ENCODE results near the gene CCND1.

Gene CCND1

DNA sequence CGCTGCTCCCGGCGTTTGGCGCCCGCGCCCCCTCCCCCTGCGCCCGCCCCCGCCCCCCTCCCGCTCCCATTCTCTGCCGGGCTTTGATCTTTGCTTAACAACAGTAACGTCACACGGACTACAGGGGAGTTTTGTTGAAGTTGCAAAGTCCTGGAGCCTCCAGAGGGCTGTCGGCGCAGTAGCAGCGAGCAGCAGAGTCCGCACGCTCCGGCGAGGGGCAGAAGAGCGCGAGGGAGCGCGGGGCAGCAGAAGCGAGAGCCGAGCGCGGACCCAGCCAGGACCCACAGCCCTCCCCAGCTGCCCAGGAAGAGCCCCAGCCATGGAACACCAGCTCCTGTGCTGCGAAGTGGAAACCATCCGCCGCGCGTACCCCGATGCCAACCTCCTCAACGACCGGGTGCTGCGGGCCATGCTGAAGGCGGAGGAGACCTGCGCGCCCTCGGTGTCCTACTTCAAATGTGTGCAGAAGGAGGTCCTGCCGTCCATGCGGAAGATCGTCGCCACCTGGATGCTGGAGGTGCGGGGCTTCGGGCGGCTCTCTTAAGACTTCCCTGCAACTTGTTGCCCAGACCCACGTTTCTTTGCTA, at the start of gene CCND1:
TSS of gene CCND1 (plus strand) at position 162 of the 587 bp plus-strand sequence. CDS start at position 320, 158 bp downstream.
- peak; percentile 95 for DNase-seq (ENCODE audit: low spot score)

DNA sequence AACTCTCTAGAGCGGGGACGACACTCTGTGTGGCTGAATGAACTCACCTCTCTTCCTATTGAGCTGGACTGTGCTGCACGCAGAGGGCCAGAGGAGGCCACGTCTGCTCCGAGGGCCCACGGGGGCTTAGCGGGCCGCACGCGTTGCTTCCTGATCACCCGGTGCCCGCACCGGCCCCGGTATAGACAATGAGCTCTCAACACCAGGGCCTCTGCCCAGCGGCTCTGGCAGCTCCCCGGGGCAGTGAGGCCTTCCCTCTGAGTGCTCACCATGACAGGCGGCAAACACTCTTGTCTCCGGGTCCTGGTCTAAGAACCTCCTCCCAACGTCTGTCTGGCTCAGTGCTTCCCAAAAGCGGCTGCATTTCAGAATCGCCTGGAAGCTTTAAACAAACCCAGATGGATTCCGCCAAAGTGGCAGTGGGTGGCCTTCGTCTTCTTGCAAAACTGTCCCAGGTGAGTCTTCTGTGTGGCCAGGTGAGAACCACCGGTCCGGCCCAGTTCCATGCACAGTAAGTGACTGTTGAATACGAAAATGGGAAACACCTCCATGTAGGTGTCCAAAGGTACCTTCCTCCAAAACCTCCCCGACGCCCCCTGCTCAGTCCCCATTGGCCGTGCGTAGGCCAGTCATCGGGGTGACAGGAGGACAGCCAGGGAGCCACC, 47.8 kb upstream of the CCND1 start:
- DNase-seq (ENCODE audit: low spot score) = no peak

DNA sequence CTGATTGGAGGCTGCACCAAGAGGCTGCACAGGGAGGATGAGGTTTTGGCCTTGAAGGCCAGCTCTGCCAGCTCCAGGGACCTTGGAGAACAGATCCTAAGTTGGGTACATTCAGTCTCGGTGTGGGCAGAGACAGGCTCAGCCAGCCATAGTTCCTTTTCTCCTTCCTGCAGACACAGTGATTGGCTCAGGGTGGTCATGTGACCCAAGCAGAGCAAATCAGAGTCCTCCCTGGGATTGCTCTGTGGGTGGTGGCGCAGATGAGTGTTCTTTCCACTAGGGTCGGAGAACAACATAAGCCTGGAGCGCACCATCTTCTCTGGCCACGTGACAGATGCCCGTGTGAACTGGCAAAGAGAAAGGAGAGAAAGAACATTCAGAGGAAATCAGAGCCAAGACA, 47.1 kb upstream of the CCND1 start:
- DNase-seq (ENCODE audit: low spot score) = no peak

DNA sequence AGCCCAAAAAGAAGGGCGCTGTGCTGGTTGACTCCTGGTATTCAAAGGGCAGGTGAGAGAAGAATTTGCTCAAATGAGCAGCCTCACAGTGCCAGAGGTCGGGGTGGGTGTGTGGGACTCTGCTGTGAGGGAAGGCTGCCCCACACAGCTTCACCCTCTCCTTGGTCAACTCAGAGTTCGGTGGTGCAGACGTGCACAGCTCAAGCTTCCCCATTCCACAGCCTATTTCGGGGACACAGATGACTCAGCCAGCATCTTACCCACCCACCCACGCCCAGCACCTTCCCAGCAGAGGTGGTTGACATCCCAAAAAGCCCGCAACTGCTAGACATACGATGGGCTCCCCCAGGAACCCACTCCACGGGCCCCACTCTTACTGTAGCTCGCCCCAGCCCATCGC, 46.5 kb upstream of the CCND1 start:
- DNase-seq (ENCODE audit: low spot score) = no peak

DNA sequence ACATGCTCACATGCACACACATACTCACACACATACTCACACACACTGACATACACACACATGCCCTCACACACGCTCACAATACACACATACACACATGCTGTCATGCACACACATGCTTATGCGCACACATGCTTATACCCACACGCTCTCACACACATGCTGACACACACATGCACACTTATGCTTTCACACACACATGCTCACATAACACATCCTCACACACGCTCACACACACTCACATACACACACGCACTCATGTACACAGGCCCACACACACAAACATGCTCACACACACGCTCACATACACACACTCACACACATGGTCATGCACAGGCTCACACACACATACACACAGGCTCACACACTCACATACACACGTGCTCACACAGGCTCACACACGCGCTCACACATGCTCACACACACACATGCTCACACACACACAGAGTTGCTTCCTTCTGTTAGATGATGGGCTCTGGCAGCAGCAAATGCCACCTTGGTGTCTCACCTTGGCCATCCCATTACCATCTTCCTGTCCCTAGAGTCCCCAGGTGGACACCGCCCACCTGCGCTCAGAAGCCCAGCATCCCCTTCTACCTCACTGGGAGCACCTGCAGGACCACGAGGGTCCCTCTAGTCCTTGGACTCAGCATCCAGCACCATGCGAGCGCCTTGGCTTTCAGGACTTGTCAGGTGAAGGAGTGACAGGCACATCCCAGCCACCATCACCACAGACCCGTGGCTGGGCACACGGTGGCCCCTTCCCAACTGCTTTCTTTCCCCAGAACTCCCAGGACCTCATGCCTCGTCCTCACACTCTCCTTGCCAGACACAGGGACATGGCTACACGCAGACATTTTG, 44.9 kb upstream of the CCND1 start:
- no peak for DNase-seq (ENCODE audit: low spot score)

DNA sequence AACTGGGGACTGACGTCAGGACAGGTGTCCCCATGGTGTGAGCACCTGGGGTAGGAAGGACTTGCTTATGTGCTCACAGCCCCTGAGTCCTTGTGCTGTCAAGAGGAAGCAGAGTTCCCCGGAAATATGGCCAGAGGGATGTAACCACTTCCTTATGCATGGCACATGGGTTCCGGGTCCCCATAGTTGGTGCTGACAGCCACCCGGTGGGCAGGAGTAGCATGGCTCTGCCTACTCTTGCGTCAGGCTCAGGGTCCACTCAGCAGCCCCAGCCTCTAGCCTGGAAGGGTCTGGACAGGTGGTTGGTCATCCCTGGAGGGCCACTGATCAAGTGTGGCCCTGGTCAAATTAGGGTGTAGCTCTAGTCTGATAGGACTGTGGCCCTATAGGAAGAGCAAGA, 42.8 kb upstream of the CCND1 start:
- DNase-seq (ENCODE audit: low spot score) = peak; percentile 19

DNA sequence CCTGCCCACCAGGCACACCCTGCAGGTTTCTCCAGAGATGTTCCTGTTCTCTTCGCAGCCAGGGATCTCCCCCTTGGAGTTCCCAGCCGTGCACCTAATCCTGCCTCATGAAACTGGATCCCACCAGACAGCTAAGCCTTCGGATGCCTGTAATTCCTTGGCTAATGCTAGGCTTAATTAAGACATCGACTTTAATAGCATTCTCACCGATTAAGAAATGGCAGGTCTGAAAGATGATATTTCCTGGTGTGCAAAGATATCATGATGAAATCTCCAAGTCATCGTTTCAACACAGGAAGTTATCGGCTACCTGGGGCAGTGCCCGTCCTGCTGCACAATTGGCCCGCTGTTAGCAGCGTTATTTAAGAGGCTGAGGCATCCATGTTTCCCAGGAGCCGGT, 41.5 kb upstream of the CCND1 start:
- no peak for DNase-seq (ENCODE audit: low spot score)

DNA sequence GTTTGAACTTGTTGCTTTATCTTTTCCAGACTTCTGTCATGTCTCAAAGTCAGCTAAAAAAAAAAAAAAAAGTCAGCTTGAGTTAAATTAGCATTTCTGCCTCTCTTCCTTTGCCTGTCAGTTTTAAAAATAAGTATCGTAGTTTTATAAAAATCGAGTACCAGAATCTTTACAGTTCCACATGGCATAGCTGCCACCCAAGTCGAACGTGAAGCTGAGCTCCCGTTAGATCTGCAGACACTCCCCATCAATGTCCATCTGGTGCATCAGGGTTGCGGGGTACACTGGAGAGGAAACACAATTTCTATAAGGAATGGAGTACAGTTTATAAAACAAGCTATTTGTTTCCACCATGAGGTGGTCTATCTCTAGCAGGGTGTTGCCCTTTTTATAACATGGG, 41.0 kb upstream of the CCND1 start:
- no peak for DNase-seq (ENCODE audit: low spot score)

DNA sequence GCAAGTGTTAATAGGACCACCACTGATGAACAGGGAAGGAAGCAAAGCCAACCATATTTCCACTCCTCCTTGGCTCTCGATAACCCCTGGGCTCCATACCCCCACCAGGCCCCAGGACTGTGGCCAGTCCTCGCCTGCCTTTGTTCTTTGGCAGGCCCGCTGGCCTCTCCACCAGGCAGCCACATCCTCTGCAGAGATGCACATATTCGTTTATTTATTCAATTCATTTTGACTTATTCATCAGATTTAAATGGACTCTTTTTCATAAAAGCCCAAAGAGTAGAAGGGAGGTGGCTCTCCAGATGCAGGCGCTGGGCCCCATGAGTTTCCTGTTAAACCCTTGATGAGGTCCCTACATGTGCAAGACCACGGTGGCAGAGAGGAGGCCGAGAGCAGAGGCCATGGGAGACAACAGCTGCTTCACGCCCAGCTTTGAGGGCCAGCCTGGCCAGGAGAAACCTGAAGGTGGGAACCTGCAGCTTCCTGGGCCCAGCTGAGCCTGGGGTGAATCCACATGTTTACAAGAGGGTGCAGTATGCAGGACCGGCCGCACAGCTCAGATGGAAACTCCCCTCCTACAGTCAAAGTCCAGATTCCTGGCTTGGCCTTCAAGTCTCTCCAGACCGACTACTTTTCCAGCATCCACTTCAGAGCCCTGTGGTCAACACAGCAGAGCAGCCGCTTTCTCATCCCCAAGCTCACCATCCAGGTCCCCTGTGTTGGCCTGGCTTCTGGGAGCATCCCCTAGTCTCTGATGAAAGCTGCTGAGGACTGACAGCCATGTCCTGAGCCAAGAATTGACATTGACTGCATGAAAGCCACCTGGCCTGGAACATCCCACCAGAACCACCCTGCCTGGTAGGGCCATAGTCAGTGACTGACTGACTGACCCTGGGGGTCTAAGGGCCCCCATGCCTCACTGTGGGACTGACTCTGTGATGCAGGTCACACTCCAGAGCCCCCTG, 39.7 kb upstream of the CCND1 start:
- no peak for DNase-seq (ENCODE audit: low spot score)

DNA sequence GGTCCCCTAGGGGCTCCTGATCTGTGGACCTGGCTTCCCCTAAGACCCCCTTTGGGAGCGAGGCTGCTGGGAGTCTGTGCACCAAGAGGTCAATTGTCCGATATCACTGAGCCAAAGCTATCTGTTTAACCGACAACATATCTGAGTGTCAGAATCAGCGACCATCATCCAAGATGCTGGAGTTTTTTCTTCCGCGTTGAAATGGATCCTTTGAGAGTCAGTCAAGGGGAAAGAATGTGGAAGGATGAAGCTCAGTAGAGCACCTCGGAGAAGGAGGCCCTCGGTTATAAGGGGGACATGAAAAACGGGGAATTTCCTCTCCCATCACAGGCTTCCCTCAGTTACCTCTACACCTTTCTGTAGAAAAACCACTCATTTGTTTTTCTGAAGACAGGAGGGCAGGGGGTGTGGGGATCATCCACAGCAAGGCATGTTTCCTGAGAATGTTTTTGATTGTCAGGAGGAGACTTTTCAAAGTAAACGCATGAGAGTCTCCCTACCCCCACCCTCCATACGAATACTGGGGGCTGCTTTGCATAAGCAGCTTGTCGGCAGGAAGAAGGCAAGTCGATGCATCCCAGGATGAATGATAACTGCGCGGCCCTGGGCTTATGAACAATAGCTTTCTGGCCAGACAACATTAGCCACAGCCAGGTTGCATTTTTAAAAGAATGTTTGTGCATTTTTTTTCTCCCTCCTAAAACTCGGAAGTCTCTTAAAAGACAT, 37.7 kb upstream of the CCND1 start:
- no peak for DNase-seq (ENCODE audit: low spot score)

DNA sequence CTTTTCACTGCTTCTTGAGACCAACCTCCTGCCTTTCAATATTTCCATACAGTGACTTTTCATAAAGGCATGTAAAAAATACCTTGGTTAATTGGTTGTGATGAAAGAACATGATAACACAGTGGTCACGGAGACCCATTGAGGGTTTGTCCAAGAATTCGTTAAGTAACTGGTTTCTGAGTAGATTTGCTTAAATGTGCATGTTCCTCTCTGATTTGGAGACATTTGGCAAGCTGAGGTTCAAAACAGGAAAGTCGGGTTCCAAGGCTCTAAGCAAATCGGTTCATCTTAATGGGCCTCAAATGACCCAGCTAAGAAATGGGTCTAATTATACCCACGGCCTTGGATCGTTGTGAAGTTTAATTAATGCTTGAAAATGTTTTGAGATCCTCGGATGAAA, 36.9 kb upstream of the CCND1 start:
- DNase-seq (ENCODE audit: low spot score) = no peak

DNA sequence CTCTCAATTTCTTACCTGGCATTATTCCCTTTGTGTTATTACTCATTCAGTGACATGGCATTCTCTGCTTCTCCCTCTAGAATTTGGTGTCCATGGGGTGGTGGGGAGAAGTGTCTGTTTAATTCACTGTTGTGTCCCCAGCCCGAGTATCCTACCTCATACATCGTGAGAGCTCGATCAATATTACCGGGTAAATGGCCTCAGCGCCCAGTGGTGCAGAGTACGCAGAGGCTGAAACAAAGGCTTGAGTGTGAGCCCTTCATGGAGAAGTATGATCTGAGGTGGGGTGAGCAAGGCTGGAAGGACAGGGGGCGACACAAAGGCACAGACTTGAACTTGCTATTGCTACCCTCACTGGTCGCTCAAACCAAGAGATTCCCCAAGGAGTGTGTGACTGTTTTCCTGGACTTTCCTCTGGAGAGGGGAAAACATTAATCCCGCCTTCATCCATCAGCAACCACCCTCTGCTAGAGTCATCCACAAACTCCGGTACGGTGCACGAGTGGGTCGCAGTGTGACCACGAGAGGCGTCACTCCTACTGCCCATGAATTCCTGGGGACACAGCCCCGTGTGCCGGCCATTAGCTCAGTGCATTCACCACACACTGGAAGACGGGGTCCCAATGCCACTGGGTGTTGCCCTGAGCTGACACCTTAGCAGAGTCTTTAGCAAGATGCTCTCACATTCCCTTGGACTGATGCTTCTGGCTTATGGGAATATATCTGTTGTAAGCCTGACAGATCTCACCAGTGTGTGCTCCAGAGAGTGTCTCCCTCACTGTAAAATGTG, 35.0 kb upstream of the CCND1 start:
- no peak for DNase-seq (ENCODE audit: low spot score)

DNA sequence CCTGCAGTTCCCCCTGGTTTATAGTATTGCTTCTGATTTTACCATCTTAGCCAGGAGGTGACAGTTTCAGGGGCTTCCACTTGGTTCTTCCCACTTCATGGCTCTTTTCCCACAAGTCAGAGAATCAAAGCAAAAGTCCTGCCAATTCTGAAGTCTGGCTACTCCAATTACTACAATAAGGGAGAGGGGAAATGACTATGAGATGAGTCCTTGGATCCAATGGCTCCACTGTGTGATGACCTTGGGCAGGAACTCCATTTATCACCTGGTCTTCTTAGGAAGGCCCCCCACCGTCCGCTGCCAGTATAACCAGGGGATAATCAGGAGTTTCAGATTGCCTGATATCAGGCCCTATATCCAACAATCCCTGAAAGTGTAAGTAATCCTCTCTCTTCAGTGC, 31.6 kb upstream of the CCND1 start:
- DNase-seq (ENCODE audit: low spot score) = no peak

DNA sequence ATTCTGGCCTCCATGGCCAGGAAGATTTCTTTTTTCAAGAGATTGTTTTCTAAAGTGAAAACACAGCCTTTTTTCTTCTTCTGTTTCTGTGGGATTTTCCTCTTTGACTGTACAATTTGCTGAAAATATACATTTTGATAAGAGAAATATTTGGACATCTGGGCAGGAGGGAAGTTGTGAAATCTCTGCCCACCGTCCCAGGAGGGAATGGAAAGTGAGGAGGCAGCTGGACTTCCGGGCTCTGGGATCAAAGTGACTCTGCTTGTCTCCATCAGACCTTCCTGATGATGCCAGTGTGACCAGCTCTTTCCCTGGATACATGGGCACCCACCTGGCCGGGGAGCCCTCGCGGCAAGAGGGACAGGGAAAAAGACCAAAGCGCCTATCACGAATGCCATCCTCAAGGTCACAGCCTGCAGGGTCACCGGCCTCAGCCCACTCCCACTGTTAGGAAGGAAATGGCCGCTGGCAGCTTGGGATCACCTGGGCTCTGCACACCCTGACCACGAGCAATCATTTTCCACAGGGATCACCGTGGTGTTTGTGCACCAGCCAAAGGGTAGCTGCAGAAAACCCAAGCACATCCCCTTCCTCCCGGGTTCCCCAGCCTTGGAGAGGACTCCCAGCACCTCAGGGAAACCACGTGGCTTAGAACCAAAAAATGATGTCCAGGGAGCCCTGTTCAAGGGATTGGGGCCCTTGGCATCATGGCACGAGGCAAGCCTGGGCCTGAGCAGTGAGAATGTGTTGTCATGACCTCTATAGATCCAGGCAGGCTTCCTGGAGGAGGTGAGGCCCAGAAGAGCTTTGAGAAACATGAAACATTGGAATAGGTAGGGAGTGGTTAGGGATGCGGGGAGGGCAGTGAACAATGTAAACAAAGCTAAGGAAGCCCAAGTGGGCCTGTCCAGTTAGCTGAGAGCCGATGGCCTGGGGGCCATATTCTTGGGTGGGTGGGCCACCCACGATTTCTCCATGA, 29.1 kb upstream of the CCND1 start:
- DNase-seq (ENCODE audit: low spot score) = no peak

DNA sequence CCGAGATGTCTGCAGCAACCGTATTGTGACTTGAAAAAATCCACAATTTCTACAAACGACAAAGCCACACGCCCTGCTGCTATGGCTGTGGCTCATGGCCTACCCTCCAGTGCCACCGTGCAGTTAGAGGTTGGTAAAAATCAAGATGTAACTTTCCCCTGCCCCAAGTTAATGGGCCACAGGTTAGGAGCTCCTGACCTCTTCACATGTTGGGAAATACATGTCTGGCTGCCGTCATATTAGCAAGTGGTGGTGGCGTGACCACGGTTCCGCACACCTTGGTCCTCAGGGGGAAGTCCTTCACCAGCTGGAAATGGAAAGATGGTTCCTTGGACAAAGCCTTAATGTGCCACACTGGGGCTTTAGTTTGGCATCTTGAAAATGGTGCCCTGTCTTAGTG, 27.4 kb upstream of the CCND1 start:
- DNase-seq (ENCODE audit: low spot score) = no peak

DNA sequence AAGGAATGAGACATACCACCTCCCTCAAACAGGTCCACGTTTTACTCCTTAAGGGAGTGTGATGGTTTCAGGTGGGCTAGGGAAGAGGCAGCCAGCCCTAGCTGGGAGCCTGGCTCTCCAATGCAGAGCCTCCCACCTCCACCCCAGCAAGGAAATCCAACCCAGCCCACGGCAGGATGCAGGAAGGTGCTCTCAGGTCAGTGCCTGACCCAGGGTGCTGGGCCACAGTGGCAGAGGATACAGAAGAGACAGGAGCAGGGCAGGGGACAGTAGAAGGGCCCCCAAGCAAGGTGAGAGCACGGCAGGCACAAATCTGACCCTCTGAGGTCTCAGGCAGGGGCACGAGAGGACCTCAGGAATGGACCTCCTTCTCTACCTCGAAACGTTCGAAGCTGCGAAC, 26.9 kb upstream of the CCND1 start:
- DNase-seq (ENCODE audit: low spot score) = no peak

DNA sequence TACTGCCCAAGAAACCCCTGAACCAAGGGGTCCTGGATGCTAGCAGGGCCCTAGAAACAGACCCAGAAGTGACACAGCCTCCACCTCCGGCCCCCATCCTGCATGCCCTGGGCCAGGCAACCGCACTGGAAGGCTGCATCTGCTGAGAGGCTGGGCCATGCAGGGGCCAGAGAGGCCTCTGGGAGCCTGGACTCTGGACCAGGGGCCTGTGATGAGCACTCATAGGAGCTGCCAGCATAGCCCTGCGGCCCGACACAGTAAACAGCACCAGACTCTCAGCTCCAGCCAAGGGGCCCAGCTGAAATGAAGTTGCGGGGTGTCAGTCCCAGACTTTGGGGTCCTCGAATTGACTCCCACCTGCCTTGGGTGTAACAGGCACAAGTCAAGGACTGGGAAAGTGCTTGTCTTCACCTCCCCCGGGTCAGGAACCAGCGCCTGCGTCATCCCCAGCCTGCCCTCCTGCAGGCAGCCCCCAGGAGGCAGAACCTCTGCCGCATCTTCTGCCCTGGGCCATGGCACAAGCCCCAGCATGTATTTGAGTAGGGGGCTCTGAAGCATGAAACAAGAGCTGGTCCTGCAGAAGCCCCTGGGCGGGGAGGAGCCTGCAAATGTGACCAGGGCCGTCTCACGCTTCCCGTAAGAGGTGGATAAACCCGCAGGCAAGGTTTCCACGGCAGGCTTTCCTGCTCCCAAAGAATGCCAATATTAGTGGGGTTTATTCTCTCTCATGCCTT, 25.2 kb upstream of the CCND1 start:
- no peak for DNase-seq (ENCODE audit: low spot score)

DNA sequence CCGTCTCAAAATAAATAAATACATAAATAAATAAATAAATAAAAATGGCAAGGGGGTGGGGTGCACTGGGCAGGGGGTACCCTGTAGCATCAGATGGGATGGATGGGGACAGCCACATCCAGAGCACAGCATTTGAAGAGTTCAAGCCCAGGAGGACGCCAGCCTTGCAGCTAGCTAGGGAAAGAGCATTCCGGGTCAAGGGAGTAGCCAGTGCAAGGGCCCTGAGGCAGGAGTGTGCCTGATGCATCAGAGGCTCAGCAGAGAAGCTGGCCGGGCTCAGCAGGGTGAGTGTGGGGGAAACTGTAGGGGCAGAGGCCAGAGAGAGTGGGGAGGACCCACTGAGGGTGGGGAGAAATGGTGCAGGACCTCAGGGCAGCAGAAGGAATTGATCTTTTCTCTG, 23.7 kb upstream of the CCND1 start:
- no peak for DNase-seq (ENCODE audit: low spot score)

DNA sequence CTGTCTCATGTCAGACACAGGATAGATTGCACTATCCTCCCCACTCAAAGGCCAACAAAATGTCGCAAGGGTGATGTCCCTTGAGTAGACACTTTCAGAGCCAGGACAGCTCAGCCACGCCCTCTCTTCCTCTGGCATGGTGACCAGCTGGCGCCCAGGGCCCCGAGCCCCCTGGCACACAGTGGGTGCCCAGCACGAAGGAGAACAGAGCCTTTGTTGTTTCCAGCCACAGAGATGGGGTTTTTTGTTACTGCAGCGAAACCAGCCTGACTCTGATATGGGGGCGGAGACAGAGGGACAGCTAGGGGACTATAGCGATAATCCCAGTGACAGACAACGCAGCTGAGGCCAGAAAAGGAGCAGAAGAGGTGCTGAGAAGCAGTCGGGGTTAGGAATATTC, 23.3 kb upstream of the CCND1 start:
- no peak for DNase-seq (ENCODE audit: low spot score)
